HG02588 (cell line): ENCODE results near the gene CCDC68.

Experiments used
- ATAC-seq: cut with Tn5 transposase; IDR thresholded peaks from one replicate; pipeline ENCODE4 v1.9.1; 2021; ENCODE audit warnings: mild to moderate bottlenecking, moderate library complexity; ENCODE audit not compliant: unreplicated experiment

Gene CCDC68

DNA sequence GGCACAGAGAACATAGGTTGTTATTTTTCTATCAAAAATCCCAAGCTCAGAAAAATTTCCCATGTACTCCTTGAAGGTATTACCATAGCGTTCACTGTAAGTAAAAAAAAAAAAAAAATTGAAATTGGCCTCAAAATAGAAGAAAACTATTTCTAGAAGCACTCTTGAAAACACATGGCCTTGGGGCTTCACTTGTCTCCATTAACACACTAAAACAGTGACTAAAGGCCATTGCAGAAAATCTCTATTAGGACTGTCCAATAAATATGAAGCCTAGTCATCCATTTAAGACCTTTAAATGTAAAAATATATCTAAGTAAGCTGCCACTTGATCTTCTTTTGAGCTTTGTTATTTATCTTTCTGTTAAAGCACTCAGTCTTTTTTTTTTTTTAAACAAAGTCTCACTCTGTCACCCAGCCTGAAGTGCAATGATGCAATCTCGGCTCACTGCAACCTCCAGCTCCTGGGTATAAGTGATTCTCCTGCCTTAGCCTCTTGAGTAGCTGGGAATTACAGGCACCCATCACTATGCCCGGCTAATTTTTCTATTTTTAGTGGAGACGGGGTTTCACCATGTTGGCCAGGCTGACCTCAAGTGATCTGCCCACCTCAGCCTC is 35.8 kb downstream of the CCDC68 start:
- no peak for ATAC-seq

DNA sequence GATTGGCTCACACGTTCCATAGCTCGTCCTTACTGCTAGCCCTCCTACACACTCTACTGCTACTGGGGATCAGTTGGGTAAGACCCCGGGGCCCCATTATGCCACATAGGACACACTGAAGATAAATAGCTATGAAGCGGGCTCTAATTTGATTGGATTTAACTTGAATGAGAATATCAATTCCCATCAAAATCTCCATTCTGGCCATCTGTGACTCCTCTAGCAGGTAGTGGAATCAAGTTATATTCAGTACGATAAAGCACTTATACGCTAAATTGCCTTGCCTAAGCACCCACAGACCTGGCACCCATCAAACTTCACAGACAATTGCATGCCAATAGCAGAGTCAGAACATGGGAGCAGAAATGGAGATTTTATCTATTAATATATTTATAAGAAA is 39.8 kb downstream of the CCDC68 start:
- no peak for ATAC-seq

DNA sequence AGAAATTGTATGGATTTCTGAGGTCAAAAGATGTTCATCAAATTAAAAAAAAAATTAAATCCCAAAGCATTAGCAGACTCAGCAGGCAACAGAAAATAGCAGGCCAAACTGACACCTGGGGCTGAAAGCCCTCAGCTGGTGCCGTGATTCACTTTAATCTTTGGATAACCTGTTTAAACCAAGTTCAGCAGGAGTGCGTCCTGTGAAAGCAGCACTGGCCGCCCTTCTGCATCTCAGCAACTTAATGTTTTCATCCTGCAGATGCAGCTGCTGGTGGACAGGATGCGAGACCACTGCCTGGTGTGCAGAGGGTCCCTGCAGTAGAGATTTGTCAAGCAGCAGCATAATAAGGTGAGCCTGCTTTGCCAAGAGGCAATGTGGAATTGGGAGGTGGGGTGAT is 41.2 kb downstream of the CCDC68 start:
- no peak for ATAC-seq

DNA sequence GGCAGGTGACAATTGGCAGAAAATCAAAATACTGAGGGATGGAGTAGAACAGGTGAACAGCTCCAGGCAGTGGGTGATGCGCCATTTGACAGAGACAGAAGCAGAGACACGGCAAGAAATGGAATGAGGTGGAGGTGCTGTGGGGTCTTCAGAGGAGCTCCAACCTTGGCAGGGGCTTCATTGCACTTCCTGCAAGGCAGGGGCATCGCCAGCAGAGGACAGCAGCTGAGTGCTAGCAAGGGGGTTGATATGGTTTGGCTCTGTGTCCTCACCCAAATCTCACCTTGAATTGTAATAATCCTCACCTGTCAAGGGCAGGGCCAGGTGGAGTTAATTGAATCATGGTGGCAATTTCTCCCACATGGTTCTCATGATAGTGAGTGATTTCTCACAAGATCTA is 42.8 kb downstream of the CCDC68 start:
- no peak for ATAC-seq

DNA sequence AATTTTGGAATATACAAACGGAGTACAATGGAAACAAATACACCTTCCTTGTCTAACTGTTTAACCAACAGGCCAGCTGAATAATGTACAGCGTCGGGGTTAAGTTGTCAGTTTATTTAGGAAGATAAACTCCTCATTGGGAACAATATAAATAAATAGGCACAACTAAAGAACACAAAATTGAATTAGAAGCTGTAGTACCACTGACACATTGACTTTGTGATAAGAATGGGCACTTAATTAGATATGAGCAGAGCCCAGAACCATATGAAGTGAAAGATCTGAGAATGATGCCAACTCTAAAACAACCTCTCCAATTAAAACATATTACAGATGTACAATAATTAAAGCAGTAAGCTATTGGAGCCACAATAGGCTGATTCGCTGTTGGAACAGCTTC is 44.4 kb downstream of the CCDC68 start:
- ATAC-seq = no peak

DNA sequence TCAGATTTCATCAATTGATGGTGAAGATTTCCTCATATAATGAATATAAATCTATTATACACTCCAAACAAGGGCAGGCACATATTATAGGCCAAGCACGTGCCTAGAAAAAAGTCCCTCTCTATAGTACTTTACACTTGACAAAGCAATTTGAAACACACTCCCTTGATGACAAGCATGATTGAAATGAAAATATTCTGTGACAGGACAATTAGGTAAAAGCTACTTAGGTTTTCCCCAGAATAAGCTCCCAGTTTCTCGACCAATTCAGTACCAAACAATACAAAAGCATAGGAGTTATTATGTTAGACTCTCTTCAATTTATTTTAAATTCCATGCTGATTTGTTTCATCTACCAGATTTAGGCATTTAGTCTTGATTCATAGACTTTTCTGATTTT is 47.7 kb downstream of the CCDC68 start:
- ATAC-seq = no peak

DNA sequence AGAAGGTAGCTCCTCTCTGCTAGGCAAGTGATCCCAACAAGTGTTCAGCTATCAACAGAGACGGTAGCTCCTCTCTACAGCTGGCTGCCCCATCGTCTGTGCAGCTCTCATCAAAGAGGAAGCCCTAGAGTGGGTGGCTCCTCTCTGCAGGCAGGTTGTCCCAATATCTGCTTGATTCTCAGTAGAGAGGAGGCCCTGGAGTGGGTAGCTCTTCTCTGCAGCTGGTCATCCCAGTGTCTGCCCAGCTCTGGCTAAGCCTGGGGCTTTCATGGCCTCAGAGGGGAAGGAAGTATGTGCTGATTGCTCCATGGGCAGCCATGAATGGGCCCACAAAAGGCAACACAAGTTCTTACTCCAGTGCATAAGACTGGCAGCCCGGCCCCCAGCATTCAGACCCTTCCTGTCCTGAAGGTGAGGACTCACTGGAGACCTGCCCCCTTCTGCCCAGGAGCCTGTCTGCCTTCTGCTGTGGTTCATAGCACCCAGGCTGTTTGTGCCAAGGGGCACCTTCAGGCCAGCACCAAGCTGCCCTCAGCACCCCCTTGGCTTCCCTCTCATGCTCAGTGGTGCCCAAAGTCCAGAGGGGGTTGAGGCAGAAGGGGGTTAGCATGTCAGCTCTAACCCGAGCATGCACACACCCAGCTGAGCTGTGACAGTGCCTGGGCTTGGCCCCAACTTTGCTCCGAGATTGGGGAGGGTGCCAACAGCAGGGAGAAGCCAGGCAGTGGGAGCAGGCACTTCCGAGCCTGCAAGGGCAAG is 48.9 kb downstream of the CCDC68 start:
- no peak for ATAC-seq

DNA sequence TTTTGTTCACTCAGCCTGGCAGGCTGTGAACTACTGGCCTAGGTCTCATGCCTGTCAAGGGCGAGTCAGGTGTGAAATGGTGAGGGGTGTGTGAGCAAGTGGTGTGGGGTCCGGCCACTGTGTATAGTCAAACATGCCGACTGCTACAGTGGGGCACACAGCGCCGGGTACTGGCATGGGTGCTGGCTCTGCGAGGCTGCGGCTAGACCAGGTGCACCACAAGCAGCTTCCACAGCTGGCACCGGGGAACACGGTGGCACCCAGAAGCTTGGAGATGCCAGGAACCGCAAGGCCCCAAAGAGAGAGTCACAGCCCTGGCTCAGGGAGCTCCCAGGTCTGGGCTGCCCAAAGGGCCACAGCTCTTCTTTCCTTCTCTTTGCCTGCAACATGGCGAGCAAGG is 49.7 kb downstream of the CCDC68 start:
- ATAC-seq = no peak

DNA sequence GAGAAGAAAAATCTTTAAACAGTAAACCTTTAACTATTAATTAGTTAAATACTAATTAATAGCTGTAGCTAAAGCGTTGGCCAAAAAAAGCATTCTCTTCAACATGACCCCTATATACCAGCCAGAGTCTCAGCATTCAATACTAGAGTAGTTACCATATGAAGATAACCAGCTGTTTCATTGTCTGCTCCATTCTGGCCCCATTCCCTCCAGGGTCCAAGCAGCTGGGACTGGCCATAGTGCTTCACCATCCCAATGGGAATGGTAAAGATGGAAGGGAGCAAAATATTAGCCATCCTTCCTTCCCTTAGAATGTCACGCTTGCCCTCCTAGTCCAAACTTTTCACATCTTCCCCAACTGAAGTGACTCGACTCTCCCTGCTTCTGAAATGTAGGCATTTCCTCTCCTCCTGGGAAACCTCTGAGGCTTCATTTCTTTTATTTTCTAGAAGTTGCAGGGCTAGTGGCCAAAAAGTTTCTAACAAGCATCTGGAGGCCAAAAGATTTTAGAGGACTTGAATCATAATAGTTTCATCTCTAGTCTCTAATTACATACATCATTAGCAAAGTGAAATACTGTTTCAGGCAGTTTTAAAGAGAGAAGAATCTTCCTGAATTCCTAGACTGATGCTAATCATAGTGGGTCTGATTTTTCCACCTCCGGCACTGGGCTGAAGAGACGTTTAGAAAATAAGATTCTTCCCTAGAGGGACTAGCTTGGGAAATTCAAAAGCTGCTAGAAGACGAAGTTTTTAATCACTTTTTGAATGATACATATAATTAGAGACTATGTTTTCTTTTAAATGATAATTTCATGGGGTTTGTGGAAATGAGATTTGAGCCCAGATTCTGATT is 52.7 kb downstream of the CCDC68 start:
- no peak for ATAC-seq

DNA sequence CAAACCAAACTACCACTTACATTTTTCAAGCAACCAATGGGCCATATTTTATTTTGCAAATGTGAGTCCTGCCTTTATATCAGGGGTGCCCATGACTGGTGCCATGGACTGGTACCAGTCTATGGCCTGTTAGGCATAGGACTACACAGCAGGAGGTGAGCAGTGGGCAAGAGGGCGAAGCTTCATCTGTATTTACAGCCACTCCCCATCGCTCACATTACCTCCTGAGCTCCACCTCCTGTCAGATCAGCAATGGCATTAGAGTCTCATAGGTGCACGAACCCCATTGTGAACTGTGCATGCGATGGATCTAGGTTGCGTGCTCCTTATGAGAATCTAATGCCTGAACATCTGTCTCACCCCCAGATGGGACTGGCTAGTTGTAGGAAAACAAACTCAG is 53.6 kb downstream of the CCDC68 start:
- no peak for ATAC-seq

DNA sequence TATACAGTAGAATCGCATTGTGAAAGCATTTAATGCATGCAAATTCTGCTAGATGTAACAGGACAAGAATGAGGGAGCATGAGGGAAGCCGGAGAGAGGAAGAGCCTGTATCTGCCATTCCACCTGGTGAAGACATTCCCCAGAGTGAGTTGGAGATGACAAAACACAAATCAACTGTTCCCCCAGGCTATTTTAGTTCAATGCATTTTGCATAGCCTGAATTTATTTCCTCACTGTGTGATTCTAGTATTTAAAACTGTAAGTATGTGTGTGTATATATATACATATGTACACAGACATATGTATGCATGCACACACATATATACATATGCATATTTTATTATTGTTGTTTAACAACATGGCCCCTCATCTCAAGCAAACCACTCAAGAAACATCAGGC is 54.7 kb downstream of the CCDC68 start:
- no peak for ATAC-seq

DNA sequence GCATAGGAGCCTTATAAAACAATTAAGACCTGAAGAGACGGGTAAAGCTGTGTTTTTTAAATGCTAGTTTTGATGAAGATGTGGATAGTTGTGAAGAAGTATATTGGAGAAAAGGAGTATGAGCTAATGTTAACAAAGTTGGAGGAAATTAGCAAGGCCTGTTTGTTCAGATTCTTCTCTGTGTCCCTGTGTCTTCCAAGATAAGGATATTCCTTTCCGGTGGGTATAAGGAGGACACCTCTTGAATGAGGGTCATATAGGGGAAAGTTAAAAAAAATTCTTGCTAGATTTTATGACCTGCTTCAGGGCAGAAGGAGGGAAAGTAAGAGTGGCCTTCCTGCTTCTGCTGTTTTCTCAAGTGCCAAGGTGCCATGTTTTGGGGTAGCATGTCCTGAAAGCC is 59.0 kb downstream of the CCDC68 start:
- ATAC-seq = no peak

DNA sequence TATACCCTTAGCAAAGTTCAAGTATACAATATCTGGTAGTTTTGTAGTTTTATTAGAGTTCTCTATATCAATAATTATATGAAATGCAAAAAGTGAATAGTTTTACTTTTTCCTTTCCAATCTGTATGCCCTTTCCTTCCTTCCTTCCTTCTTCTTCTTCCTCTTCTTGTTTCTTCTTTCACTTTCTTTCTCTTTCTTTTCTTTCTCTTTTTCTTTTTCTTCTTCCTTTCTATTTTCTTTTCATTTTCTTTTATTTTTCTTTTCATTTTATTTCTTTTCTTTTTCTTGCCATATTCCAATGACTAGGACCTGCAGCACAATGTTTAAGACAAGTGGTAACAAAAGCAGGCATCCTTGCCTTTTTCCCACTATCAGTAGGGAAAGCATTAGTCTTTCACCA is 59.8 kb downstream of the CCDC68 start:
- ATAC-seq = no peak

DNA sequence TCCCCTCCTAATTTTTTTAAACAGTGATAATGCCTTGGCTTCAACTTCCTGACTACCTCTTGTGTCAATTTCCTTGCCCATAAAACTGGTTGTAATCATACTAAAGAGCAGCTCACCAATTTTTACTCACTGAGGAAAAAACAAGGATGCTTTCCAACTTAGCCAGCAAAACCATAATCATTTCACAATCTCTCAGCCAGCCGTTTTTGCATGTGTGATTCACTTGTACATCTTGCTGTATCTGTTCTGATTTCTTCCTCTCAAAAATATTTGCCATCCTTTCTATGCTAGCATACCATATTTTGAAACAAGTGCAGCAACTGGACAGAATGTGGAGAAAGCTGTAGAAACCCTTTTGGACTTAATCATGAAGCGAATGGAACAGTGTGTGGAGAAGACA is 70.3 kb downstream of the CCDC68 start:
- ATAC-seq = no peak

DNA sequence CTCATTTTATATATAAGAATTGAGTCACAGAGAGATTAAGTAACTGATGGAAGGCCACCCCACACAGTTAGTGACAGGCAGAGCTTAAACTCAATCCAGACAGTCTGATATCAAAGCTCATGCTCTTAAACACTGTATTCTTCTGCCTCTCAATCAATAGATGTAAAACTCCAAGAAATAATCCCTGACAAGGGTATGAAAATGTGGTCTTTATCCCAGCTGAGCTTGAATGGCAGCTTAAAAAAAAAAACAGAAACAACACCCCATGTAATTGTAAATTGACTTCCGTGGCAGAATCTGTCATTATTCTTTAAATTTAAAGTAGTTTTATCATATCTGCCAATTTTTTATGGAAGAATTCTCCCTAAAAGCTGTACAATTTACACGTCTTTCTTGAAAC is 70.9 kb downstream of the CCDC68 start:
- no peak for ATAC-seq

DNA sequence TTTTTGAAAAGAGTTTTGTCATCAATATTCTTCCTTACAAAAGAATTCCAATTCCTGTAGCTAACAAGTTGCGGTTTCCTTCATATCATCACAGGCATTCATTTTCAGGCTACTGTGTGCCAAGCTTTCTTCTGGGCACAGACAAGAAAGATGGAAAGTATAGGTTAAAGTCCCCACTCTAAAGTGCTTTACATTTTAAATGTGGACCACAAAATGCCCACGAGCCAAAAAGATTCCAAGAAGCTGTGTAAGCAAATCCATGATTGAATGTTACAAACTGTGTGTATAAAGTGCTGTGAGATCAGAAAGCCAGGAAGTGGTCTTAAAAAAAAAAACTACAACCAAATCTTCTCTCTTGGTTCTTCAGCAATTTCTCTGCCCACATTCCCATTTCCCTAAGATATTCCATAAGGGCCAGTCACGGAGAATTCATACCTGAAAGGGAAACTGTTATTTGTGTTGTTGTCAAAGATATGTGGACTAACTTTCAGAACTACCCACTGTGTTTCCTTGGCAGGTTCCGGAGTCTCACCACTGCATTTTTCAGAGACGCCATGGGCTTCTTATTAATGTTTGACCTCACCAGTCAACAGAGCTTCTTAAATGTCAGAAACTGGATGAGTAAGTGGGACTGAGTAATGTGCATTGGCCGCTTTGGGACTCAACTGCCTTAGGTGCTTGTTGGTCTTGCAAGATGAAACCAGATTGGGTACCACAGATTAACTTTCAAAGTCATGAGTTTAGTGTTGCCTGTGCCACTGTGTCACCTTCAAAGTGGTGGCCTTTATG is 75.3 kb downstream of the CCDC68 start:
- ATAC-seq = no peak

DNA sequence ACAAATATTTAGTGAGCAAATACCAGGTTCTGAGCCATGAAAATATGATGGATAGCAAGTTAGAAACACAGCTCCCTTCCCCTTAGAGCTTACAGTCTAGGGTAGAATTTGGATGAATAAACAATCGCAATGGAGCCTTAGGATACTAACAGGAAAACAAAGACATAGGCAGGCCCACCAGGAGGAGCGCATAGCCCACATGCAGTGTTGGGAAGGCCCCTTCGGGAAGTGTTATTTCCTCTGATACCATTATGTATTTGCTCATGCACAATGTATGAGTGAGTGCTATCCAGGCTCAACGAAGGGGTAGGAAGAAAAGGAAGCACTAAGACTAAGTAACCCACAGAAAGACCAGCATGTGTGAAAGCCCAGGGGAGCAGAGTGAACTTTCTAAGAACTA is 76.9 kb downstream of the CCDC68 start:
- no peak for ATAC-seq

DNA sequence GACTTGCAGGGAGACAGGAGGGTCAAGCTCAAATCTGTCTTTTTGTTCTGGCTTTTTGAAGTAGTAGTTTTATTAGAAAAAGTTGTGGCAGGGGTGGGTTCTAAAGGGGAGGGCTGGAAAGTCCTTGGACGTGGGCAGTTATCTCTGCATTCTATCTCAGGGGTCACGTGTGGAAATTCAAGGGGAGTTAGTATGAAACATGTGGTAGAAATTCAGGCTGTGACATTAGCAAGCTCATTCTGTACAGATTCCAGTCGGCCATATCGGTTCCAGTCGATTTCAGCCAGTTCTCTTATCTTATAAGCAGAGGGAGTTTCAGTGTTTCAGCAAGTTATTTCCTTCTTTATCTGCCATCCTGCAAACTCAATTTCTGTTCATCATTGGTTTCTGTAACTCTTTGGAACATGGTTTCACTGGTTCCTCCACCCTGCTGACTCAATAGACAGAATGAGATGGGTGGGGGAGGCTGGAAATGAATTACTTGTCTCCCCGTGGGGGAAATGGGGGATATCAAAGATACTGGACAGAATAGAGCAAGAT is 78.0 kb downstream of the CCDC68 start:
- ATAC-seq = no peak

DNA sequence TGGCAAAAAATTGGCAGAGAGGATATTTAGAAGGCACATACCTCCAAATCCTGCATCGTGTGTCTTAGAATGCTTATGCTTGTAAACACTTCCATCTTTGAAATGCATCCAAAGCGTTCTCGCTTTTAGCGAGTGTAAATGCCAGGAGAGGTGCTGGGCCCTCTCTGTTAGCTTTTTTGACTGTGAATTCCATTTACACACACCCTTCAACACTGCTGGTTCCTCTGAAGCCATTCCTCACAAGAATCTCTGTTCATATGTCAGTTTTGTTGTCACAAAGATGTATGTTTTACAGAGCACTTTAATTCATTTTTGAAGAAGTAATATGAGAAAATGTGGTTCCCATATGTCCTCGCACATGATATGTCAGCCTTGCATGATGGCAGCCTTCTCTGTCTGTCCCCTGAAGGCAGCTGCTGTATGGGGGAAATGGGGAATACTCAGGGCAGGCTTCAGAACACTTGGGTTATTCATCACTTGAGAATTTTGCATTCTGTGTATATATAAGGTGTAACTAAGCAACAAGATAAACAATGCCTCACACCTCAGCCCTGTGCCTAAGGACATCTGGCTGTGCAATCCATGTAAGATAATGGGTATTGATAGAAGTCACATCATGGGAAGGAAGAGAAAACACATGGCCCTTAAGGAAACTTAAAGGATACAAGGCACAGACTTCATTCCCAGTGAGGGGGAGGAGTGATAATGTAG is 78.7 kb downstream of the CCDC68 start:
- no peak for ATAC-seq

DNA sequence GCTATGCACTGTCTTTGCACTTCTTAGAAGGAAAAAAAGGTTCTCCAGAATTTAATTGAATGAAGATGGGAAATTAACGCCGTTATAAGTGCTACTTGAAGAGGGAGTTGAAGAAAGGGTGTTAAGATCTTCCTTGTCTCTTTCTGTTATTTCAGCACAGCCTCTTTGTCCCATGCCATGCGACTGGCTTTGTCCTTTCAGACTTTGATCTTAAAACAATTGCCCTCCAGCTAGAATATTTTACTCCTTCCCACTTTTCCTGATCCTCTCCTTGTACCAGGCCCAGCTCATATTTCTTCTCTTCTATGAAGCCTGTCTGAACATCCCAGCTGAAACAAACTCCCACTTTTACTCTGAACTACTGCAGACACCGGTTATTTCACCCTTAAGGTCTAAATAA is 79.6 kb downstream of the CCDC68 start:
- no peak for ATAC-seq
